Anterior cingulate cortex (tissue), 58 donors: ENCODE data around the gene OR10K1.
"Not testable (repeated sequence)": the region's sequence is repeated elsewhere in the genome, so short reads cannot be mapped to it uniquely, and the experiment has no call there.

ENCODE experiments used
- DNase-seq, 58 donors: peaks; one replicate each; lab custom pipeline; 2025; lab: John Stamatoyannopoulos, UW

OR10K1 gene

GRCh38 chr1:158461534-158461933 is at the start of gene OR10K1:
Gene OR10K1, plus strand, starts transcription at chr1:158461834. Its CDS starts 3,728 bp downstream, at chr1:158465562.
- DNase-seq, result no peak

GRCh38 chr1:158414651-158415345 is 46.8 kb upstream of the OR10K1 start:
- DNase-seq, result no peak

GRCh38 chr1:158417586-158417985 is 44.0 kb upstream of the OR10K1 start:
- DNase-seq, result no peak

GRCh38 chr1:158422212-158422611 is 39.4 kb upstream of the OR10K1 start:
- DNase-seq, result no peak

DNA sequence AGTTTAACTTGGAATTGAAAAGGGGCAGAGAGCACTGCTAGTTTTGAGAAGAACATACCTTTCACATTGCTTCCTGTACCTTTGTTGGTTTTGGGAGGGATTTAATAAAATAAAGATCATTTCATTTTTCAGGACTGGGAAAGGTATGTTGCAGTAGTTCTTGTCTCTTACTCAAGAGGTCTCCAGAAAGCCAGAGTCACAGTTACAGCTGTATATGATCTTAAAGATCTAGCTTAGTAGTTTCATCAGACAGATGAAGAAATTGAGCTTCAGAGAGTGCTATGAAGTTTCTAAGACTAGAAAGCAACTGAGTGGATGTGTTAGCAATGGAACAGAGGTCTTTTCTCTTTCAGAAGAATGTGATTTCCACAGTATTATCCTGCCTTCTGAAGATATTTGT is 36.6 kb upstream of the OR10K1 start:
- no peak for DNase-seq

- DNase-seq, result no peak
Observed at GRCh38 chr1:158426137-158426536, 35.5 kb upstream of the OR10K1 start, which contains the start of gene OR10K2. Gene OR10K2, minus strand, starts transcription at chr1:158426237. Its CDS starts 5,371 bp downstream, at chr1:158420866.

DNA sequence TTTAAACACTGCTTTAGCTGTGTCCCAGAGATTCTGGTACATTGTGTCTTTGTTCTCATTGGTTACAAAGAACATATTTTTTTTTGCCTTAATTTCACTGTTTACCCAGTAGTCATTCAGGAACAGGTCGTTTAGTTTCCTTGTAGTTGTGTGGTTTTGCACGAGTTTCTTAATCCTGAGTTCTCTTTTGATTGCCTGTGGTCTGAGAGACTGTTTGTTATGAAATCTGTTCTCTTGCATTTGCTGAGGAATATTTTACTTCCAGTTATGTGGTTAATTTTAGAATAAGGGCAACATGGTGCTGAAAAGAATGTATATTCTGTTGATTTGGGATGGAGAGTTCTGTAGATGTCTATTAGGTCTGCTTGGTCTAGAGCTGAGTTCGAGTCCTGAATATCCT is 31.5 kb upstream of the OR10K1 start:
- not testable (repeated sequence) for DNase-seq

GRCh38 chr1:158434741-158435140 is 26.9 kb upstream of the OR10K1 start:
- no peak for DNase-seq

GRCh38 chr1:158445376-158445775 is 16.3 kb upstream of the OR10K1 start:
- DNase-seq, result no peak

- no peak for DNase-seq
Observed at GRCh38 chr1:158454537-158454936, 7.1 kb upstream of the OR10K1 start.

- DNase-seq, result no peak
Observed at GRCh38 chr1:158457246-158457645, 4.4 kb upstream of the OR10K1 start.

- DNase-seq, result no peak
Observed at GRCh38 chr1:158458263-158458662, 3.4 kb upstream of the OR10K1 start.

GRCh38 chr1:158471920-158472319 is 10.3 kb downstream of the OR10K1 start, which contains the start of gene OR10R2:
Gene OR10R2, plus strand, starts transcription at chr1:158472220. Its CDS starts 106 bp downstream, at chr1:158472326.
- no peak for DNase-seq

- peak in 2 of 58 donors; percentile 0 to 1 for DNase-seq
Observed at GRCh38 chr1:158485455-158485854, 23.8 kb downstream of the OR10K1 start.

- DNase-seq, result no peak
Observed at GRCh38 chr1:158491316-158491715, 29.7 kb downstream of the OR10K1 start.

GRCh38 chr1:158493054-158493453 is 31.4 kb downstream of the OR10K1 start:
- DNase-seq, result no peak

- DNase-seq, result no peak
Observed at GRCh38 chr1:158494796-158495195, 33.2 kb downstream of the OR10K1 start.

- DNase-seq, result peak in 1 of 58 donors; percentile 31
Observed at GRCh38 chr1:158496374-158496773, 34.7 kb downstream of the OR10K1 start.

DNA sequence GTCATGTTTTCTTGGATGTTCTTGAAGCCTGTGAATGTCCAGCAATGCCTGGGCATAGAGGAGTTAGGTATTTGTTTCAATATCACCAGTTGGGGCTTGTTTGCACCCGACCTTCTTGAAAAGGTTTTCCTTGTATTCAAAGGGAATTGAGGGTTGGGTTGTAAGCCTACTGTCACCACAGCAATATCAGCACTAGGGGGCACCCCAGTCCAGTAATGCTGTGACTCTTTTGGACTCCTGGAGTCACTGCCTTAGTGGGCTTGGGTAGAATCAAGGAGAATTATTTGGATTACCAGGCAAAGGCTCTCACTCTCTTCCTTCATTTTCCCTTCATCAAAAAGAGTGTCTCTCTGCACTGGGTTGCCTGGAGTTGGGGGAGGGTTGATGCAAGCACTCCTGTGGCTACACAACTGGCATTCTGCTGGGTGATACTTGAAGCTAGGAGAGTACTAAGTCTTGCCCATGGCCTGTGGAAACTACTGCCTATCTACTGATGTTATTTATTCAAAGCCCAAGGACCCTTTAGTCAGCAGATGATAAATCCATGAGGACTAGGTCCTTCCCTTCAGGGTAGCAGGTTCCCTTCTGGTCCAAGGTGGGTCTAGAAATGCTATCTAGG is 44.8 kb downstream of the OR10K1 start:
- peak in 1 of 58 donors; percentile 2 for DNase-seq

- no peak for DNase-seq
Observed at GRCh38 chr1:158507511-158507910, 45.9 kb downstream of the OR10K1 start.

DNA sequence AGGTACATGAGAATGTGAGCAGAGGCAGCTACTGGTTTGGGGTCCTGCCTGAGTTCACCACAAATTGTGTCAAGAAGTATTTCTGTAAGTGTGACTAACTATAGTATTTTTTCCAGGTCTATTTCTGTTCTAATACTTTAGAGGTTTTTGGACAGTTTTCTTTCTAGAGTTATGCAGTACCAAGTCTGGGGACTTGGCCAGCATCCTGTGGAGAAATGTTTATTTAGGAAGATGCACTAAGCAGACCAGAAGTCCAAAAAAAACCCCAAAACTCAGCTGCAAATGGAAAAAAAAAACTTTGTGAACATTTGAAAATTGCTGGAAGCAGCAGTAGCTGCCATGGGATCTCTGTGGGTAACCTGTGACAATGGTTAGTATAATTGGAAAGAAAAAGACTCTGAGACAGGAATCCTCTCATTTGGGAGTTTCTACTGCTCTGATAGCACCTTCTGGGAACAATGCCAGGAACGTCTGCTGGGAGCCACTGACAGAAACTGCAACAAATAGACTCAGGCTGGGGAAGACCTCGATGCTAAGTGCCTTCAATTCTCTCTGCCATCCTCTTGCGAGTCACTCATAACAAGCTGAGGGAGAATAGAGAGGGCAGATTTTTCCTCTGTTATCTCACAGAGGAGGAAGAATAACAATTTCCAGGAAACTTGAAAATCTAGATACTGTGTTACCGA is 48.0 kb downstream of the OR10K1 start:
- DNase-seq, result no peak
